Esophagus squamous epithelium (tissue), 4 donors: Measurements from ENCODE around the gene STAT3.

ENCODE experiments used
- POLR2A ChIP-seq, 4 donors: fragments of 450-650 bp; IDR thresholded peaks; one replicate each; pipeline ENCODE4 v1.6.1; 2017; ENCODE audit warnings: antibody characterized with exemption in 4 of 4, mild to moderate bottlenecking in 4 of 4, moderate library complexity in 3 of 4
- TF ChIP-seq, protein P1 (sequence below), 6 experiments: fragments of 450-650 bp in 4 of 6; fragments of 200-600 bp in 2 of 6; sonication (generic) in 2 of 6; IDR thresholded peaks; one replicate each; pipeline ENCODE4 v1.5.1; 2016 to 2019; ENCODE audit warnings: antibody characterized with exemption in 6 of 6, mild to moderate bottlenecking in 4 of 6, moderate library complexity in 4 of 6

DNA sequence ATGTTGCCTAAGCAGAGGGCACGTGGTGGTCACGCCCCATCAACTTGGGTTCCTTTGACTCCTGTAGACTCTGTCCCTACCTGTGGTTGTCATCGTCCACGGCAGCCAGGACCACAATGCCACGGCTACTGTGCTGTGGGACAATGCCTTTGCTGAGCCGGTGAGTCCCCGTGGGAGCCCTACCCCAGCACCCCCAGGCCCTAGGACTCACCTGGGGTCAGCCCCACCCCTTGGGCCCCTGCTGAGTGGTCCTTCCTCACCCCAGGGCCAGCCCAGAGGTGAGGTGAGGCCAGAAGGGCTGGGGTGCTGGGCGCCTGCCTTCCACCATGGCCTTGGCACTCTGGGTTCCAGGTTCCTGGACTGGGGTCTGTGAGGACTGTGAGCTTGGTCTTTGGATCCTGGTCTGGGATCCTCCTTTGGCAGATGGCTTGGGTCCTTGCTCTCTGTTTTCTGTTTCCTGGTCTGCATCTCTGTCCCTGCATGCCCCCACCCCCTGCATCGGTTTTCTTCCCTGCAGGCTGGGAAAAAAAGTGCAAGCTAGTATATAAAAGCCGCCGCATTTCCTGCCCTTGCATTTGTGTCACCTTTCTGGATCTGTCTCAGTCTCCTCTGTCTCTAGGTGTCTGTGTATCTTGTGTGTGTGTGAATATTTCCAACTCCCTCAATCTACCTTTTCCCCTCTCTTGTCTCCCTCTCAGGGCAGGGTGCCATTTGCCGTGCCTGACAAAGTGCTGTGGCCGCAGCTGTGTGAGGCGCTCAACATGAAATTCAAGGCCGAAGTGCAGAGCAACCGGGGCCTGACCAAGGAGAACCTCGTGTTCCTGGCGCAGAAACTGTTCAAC lies 82.5 kb downstream of the STAT3 start:
- TF ChIP-seq, protein P1, sequence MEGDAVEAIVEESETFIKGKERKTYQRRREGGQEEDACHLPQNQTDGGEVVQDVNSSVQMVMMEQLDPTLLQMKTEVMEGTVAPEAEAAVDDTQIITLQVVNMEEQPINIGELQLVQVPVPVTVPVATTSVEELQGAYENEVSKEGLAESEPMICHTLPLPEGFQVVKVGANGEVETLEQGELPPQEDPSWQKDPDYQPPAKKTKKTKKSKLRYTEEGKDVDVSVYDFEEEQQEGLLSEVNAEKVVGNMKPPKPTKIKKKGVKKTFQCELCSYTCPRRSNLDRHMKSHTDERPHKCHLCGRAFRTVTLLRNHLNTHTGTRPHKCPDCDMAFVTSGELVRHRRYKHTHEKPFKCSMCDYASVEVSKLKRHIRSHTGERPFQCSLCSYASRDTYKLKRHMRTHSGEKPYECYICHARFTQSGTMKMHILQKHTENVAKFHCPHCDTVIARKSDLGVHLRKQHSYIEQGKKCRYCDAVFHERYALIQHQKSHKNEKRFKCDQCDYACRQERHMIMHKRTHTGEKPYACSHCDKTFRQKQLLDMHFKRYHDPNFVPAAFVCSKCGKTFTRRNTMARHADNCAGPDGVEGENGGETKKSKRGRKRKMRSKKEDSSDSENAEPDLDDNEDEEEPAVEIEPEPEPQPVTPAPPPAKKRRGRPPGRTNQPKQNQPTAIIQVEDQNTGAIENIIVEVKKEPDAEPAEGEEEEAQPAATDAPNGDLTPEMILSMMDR (IDR thresholded peaks at IDR 0.05), result no peak
- TF ChIP-seq POLR2A (IDR thresholded peaks at IDR 0.05), result no peak
